ENCODE results near the gene ZNF366.

DNA sequence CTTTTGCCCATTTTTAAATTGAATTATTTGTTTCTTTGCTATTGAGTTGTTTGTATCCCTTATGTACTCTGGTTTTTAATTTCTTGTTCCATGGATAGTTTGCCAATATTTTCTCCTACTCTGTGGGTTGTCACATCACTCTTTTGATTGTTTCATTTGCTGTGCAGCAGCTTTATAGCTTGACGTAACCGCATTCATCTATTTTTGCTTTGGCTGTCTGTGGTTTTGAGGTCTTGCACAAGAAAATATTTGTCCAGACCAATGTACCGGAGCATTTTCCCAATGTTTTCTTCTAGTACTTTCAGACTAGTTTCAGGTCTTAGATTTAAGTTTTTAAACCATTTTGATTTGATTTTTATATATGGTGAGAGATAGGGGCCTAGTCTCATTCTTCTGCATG is 36.2 kb upstream of the ZNF366 start:
- TF ChIP-seq, protein P1, sequence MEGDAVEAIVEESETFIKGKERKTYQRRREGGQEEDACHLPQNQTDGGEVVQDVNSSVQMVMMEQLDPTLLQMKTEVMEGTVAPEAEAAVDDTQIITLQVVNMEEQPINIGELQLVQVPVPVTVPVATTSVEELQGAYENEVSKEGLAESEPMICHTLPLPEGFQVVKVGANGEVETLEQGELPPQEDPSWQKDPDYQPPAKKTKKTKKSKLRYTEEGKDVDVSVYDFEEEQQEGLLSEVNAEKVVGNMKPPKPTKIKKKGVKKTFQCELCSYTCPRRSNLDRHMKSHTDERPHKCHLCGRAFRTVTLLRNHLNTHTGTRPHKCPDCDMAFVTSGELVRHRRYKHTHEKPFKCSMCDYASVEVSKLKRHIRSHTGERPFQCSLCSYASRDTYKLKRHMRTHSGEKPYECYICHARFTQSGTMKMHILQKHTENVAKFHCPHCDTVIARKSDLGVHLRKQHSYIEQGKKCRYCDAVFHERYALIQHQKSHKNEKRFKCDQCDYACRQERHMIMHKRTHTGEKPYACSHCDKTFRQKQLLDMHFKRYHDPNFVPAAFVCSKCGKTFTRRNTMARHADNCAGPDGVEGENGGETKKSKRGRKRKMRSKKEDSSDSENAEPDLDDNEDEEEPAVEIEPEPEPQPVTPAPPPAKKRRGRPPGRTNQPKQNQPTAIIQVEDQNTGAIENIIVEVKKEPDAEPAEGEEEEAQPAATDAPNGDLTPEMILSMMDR (IDR thresholded peaks at IDR 0.05) = no peak
- no peak for TF ChIP-seq POLR2A (IDR thresholded peaks at IDR 0.05)
